ENCODE results near the gene TREML4.
"Not testable (repeated sequence)": the region's sequence is repeated elsewhere in the genome, so short reads cannot be mapped to it uniquely, and the experiment has no call there.

TREML4 gene

GRCh38 chr6:41228096-41228495 lies at the start of gene TREML4:
Gene TREML4, plus strand, starts transcription at chr6:41228349. Its CDS starts 79 bp downstream, at chr6:41228428.
- no peak for DNase-seq

GRCh38 chr6:41179163-41179562 lies 49.0 kb upstream of the TREML4 start:
- DNase-seq = no peak

- DNase-seq = no peak
These were observed 46.6 kb upstream of the TREML4 start for GRCh38 chr6:41181566-41181965.

DNA sequence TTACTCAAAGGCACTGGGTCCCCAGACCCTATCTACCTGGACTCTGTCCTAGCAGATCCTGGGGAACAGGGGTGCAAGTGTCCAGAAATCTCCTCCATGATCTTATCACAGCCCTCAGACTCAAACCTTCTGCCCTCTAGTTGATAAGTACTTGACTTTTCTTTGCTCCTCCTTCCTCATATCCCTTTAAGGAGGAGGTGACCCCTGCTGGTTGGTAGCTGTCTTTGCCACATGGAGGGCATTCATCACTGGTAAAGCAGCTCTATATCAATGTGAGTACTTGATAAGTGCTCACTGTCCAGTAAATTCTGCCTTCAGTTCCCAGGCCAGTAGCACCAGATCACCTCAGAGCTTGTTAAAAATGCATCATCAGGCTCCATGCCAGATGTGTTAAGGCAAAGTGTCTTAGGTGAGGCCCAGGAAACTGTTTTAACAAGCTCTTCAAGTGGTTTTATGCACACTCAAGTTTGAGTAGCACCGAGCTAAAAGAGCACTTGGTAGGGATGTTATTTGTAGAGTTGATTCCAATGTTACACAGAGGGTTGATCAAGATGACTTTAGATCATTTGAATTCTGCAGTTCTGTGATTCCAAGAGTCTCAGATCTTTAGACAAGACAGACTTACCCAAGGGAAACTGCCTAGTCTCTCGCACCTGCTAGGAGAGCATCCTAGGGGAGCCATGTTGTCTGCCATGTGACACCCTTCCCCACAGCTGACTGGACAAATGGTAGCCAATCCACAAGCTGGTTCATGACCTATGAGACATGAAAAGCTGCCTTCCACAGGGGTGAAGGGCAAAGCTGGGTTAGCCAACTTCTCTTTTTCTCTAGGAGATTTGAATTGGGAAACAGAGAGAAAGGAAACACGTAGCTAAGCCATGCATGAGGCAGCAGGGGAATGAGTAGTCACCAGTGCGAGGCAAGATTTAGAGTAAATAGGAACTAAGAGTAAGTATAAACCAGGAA lies 45.8 kb upstream of the TREML4 start:
- DNase-seq = peak; percentile 66

- DNase-seq = no peak
These were observed 43.4 kb upstream of the TREML4 start for GRCh38 chr6:41184761-41185160.

DNA sequence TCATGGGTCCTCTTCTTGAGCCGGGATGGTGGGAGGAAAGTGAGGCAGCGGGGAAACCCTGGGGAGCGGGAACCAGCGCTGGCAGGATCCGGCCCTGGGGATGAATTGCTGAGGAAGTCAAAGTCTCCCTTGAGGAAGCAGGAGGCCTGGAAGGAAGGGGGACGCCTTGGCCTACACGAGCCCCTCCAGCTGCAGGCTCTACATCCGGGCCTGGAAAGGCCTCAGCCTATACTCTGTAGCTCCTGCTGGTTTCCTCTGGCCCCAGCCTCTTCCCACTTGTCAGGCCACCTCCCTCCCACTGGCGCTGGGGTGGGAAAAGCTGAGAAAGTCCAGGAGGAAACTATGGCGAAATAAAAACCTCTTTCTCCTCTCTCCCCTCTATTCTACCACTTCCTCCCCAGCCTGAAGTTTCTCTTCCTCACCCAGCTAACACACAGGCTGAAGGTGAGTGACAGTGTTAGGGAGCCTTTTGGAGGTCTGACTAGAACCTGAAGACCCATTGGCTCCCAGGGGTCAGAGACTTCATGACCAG lies 42.1 kb upstream of the TREML4 start:
- no peak for DNase-seq

GRCh38 chr6:41187924-41188886 lies 39.9 kb upstream of the TREML4 start:
- DNase-seq = no peak

DNA sequence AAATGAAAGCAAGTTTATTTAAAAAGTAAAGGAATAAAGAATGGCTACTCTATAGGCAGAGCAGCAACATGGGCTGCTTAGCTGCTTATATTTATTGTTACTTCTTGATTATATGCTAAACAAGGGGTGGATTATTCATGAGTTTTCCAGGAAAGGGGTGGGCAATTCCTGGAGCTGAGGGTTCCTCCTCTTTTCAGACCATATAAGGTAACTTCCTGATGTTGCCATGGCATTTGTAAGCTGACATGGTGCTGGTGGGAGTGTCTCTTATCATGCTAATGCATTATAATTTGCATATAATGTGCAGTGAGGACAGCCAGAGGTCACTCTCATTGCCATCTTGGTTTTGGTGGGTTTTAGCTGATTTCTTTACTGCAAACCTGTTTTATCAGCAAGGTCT lies 39.1 kb upstream of the TREML4 start:
- not testable (repeated sequence) for DNase-seq

DNA sequence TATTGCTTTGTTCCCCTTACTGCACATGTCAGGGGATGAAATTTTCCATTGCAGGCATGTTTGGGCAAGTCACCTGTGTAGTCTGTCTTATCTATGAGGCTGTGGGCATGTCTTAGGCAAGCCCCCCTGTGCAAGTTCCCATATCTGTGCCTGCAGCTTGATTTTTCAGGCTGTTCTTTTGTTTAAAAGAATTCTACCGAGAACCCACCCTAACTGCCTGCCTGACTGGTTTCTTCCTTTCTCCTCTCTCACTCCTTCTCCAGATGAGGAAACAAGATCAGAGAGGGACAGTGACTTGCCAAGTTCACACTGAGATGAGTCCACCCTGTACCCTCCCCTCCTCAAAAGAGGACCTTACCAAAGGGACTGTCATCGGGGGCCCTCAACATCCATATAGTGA lies 38.2 kb upstream of the TREML4 start:
- no peak for DNase-seq

- no peak for DNase-seq
These were observed 37.4 kb upstream of the TREML4 start for GRCh38 chr6:41190791-41191190.

GRCh38 chr6:41191569-41191968 lies 36.6 kb upstream of the TREML4 start:
- DNase-seq = no peak

DNA sequence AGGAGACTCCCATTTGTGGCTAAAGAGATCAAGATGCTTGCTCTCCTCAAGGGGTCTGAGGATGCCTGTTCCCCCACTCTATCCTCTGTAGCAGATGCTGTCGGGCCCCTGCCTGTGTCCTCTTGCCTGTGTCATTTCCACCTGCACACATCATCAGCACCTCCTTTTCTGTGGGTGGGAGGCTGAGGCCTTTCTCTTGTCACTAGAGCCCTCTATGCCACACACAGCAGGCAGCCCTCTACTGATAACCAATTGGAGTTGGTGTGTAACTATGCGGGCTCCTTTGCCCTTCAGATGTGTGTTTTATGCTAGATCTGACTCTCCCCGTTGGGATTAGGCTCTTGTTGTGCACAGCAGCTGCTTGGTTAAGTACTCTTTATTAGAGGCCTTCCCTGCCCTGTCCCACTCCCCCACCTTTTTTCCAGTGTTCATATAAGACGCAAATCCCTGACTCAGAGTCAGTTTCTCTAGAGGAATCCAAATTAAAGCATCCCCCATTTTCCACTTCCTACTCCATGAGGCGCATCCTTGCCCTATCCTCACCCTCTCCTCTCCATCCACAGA lies 34.9 kb upstream of the TREML4 start:
- DNase-seq = no peak

DNA sequence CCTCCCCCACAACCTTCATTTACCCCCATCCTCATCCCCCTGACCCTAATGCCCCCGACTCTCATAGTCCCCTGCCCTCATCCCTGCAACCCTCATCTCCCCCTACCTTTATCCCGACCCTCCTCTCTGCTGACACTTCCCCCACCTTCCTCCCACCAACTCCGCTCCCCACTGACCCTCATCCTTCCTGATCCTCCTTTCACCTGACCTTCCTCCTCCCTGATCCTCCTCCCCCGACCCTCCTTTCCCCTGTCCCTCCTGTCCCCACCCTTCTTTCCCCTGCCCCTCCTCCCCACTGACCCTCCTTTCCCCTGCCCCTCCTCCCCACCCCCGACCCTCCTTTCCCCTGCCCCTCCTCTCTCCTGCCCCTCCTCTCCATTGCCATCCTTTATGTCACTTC lies 34.3 kb upstream of the TREML4 start:
- DNase-seq = no peak

DNA sequence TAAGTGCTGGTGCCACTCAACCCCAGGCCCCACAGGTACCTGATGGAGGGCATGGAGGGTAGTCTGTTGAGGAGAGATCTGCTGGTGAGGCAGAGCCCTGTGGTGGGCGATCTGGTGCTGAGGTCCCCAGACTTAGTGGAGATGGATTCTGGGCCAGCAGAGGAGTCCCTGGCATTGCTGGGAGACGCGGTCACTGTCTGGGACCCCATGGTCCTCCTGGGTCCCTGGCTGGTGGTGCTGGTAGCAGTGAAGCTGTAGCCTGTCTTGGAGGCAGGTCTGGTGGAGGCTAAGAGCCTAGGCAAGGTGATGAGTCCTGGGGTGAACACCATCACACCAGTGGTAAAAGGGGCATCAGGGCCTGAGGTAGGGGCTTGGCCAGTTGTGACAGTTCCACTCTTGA lies 33.8 kb upstream of the TREML4 start:
- no peak for DNase-seq

GRCh38 chr6:41197234-41197633 lies 30.9 kb upstream of the TREML4 start:
- no peak for DNase-seq

GRCh38 chr6:41199552-41200246 lies 28.4 kb upstream of the TREML4 start:
- no peak for DNase-seq

DNA sequence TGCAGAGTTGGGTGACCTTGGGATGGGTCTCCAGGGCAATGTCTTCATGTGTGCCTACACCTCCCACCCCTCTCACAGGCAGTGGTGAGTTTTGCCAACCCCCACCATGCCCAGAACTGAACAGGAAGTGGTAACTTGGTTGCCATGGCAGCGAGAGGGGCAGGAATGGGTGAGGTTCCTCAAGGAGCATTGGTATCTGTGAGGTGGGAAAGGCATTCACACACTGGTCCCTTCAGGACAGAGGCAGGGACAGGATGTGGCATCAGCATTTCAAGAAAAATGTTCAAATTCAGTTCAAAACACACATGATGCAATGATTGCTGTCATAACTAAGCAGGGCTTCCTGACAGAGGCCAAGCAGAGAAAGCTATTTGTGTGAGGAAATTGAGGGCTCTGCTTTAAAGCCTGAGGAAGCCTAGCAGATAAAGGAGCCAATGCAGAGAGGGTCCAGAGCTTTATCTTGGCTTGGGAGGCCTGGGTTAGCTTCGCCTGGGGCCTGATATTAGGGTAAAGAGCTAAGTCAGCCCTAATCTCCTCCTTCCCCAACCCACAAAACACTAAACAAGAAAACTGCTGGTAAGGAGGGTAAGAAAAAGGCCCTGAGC lies 27.8 kb upstream of the TREML4 start:
- no peak for DNase-seq

DNA sequence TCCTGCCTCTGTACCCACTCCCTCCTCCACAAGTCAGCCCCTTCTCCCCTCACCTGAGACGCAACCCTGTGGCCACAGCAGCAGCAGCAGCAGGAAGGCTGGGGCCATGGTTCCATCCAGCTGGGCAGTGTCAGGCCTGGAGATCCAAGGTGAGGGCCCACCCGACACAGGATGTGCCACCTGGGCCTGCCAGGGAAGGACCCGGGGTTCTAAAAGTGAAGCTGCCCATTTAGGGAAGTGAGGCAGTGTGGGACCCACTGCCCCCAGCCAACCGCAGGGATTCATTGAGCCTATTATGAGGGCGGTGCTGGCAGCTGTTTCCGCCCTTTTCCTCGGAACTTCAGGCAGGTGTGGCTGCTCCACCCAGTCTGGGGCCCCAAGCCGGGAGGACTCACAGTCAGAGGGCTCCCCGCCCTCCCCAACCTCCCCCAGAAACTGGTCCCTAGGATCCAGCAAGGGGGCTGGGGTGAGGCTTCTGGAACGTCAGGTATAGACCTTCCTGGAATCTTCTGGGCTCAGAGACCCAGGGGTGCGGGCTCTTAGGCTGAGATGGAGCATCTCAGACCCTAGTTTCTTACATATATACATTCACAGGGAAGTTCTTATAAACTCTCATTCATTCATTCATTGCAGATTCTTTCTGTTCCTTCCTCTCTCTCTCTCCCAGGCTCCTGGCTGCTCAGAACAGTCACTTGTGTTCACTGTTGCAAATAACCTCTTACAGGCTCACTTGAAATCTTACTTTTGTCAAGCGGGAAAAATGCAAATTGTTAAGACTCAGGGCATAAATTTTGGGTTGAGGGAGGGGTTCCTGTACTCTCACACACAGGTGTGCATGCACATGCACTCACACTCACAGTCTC lies 27.0 kb upstream of the TREML4 start, which contains the start of gene TREML2:
Gene TREML2, minus strand, starts transcription at position 249 of the 863 bp plus-strand sequence. Its CDS starts 141 bp downstream, at position 108.
- no peak for DNase-seq

DNA sequence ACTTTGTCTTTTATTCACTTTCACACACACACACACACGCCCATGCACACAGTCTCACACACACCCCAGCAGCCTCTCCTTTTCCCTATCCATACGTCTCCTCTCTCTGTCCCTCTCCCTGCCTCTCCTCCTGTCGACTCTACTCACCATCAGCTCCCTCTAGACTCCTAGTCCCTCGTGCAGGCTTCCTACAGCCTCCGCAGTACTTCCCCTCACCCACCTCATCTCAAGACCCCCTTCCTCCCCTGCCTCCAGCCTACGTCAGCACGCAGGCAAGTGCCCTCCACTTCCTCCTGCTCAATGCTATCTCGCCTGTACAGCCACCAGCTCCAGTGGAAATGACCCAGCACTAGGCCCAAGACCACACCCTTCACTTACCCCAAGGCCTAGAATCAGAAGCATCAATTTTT lies 26.4 kb upstream of the TREML4 start:
- no peak for DNase-seq

GRCh38 chr6:41204156-41204555 lies 24.0 kb upstream of the TREML4 start:
- DNase-seq = no peak
